GM12878 (cell line): ENCODE measurements around the gene MRNIP. TPM values are rescaled to one million over a fixed set of nuclear protein-coding genes. Genes with fewer than 3 reads are reported as not detected.

Experiments used
- ATAC-seq: fragments of 200-7000 bp; cut with Tn5 transposase; 3 replicates; pipeline ENCODE4 v1.9.1; 2020; ENCODE audit warnings: mild to moderate bottlenecking, moderate library complexity
- BruUV-seq: library from RNA; stranded (reverse); fragments of 400-500 nt; replicated peaks from 2 replicates; lab custom pipeline; 2021; lab: Mats Ljungman, UMichigan
- CTCF ChIA-PET: fragments of 300-600 bp; sonication (Branson Sonifier 250); formaldehyde crosslinking; extraction: SDS; loops from one replicate; lab custom pipeline; 2021; ENCODE audit warnings: inconsistent platforms; lab: Yijun Ruan, JAX
- POLR2A ChIA-PET: fragments of 350-600 bp; formaldehyde crosslinking; extraction: SDS; loops from one replicate; lab custom pipeline; 2021; ENCODE audit warnings: inconsistent platforms; lab: Charles Lee
- RAD21 ChIA-PET: fragments of 300-600 bp; sonication (Branson Sonifier 250); formaldehyde crosslinking; loops from one replicate; lab custom pipeline; 2023; ENCODE audit warnings: antibody characterized with exemption; ENCODE audit not compliant: unreplicated experiment; lab: Charles Lee
- SMC1A ChIA-PET: fragments of 300-600 bp; sonication (Branson Sonifier 250); formaldehyde crosslinking; loops from one replicate; lab custom pipeline; 2023; ENCODE audit not compliant: unreplicated experiment, uncharacterized antibody; lab: Charles Lee
- DNase-seq: peaks from one replicate; pipeline ENCODE4 v3.0.0-alpha.2; 2011; ENCODE audit warnings: low read depth, low spot score
- FAIRE-seq: peaks from 3 replicates; lab custom pipeline; 2011; peaks lifted over from hg19 to GRCh38; lab: Jason Lieb, UNC
- H2AFZ ChIP-seq: 2 replicates; pipeline ENCODE4 v1.6.0; 2011; ENCODE audit warnings: low read depth, low read length, control low read depth; ENCODE audit not compliant: control insufficient read depth
- H3K27ac ChIP-seq: 2 replicates; pipeline ENCODE4 v1.5.1; 2011; ENCODE audit warnings: control low read depth; ENCODE audit not compliant: control insufficient read depth, insufficient read depth
- H3K27me3 ChIP-seq, 2 experiments: replicated peaks in 1 of 2; 2 replicates each; pipeline versions ENCODE4 v1.6.0 to v1.6.1; 2011; ENCODE audit warnings: low read length in 1 of 2; ENCODE audit not compliant: control insufficient read depth in 2 of 2, insufficient read depth in 2 of 2
- H3K36me3 ChIP-seq, 2 experiments: 2 replicates each; pipeline ENCODE4 v1.5.1; 2011; ENCODE audit warnings: low read length in 1 of 2; ENCODE audit not compliant: control insufficient read depth in 2 of 2, insufficient read depth in 2 of 2
- H3K4me1 ChIP-seq: 2 replicates; pipeline ENCODE4 v1.6.1; 2011; ENCODE audit warnings: mild to moderate bottlenecking, low read length, moderate library complexity, mixed read lengths; ENCODE audit not compliant: control insufficient read depth, insufficient read depth
- H3K4me2 ChIP-seq: 2 replicates; pipeline ENCODE4 v1.6.0; 2011; ENCODE audit warnings: control low read depth; ENCODE audit not compliant: control insufficient read depth, insufficient read depth
- H3K4me3 ChIP-seq: fragments of 200-600 bp; sonication (generic); 2 replicates; pipeline ENCODE4 v1.5.1; 2016
- H3K79me2 ChIP-seq: 2 replicates; pipeline ENCODE4 v1.6.0; 2011; ENCODE audit warnings: low read length; ENCODE audit not compliant: control insufficient read depth, insufficient read depth
- H3K9ac ChIP-seq: 2 replicates; pipeline ENCODE4 v1.8.0; 2011; ENCODE audit warnings: low read length, control low read depth, mixed read lengths; ENCODE audit not compliant: control insufficient read depth, insufficient read depth
- H3K9me3 ChIP-seq: replicated peaks from 3 replicates; pipeline ENCODE4 v1.5.1; 2011; ENCODE audit warnings: mild to moderate bottlenecking, low read length; ENCODE audit not compliant: control insufficient read depth, insufficient read depth
- H4K20me1 ChIP-seq: 2 replicates; pipeline ENCODE4 v1.6.0; 2011; ENCODE audit not compliant: control insufficient read depth, insufficient read depth
- CEBPB ChIP-seq, 2 experiments: fragments of 150-350 bp in 1 of 2; IDR thresholded peaks; 2 replicates each; pipeline ENCODE4 v1.6.1; 2012 to 2014; ENCODE audit warnings: low read depth in 2 of 2, low read length in 2 of 2, borderline replicate concordance in 1 of 2, inconsistent platforms in 1 of 2
- CHD4 ChIP-seq: fragments of 200-600 bp; sonication (generic); IDR thresholded peaks from 2 replicates; pipeline ENCODE4 v1.6.1; 2016; ENCODE audit warnings: mild to moderate bottlenecking
- ETV6 ChIP-seq, 2 experiments: fragments of 450-650 bp in 1 of 2; IDR thresholded peaks in 1 of 2; conservative IDR thresholded peaks in 1 of 2; 2 replicates each; pipeline ENCODE4 v1.6.1; 2014; ENCODE audit warnings: antibody characterized with exemption in 1 of 2, borderline replicate concordance in 1 of 2, low read depth in 1 of 2, mild to moderate bottlenecking in 1 of 2, moderate library complexity in 1 of 2
- MTA2 ChIP-seq: fragments of 450-650 bp; IDR thresholded peaks from 2 replicates; pipeline ENCODE4 v1.6.1; 2016; ENCODE audit warnings: low read depth, mild to moderate bottlenecking, moderate library complexity
- MTA3 ChIP-seq: IDR thresholded peaks from 2 replicates; pipeline ENCODE4 v1.6.1; 2012; ENCODE audit warnings: low read length, inconsistent platforms, borderline replicate concordance
- NRF1 ChIP-seq: conservative IDR thresholded peaks from 2 replicates; pipeline ENCODE4 v1.6.1; 2011; ENCODE audit warnings: mild to moderate bottlenecking, low read depth, low read length, improper control_type of control experiment
- RAD21 ChIP-seq: IDR thresholded peaks from 2 replicates; pipeline ENCODE4 v1.6.1; 2011; ENCODE audit warnings: mild to moderate bottlenecking, low read depth, low read length, moderate library complexity; ENCODE audit not compliant: insufficient read depth
- SIN3A ChIP-seq: IDR thresholded peaks from 2 replicates; pipeline ENCODE4 v1.6.1; 2012; ENCODE audit warnings: low read depth, low read length, improper control_type of control experiment
- TCF12 ChIP-seq: IDR thresholded peaks from 2 replicates; pipeline ENCODE4 v1.6.1; 2011; ENCODE audit warnings: low read depth, mild to moderate bottlenecking, low read length
- YY1 ChIP-seq: IDR thresholded peaks from 2 replicates; pipeline ENCODE4 v1.6.1; 2011; ENCODE audit warnings: low read depth, mild to moderate bottlenecking, low read length
- ZBTB11 ChIP-seq: fragments of 450-650 bp; formaldehyde crosslinking; IDR thresholded peaks from 2 replicates; pipeline ENCODE4 v1.5.0; 2022; ENCODE audit warnings: mild to moderate bottlenecking, missing genetic modification characterization
- ZBTB33 ChIP-seq: fragments of 450-650 bp; IDR thresholded peaks from 2 replicates; pipeline ENCODE4 v1.6.1; 2017; ENCODE audit warnings: mild to moderate bottlenecking
- ZNF384 ChIP-seq: IDR thresholded peaks from 2 replicates; pipeline ENCODE4 v1.6.1; 2012; ENCODE audit warnings: low read depth, mild to moderate bottlenecking, low read length, improper control_type of control experiment, borderline replicate concordance
- WGBS: methylation state at CpG from one replicate; pipeline ENCODE4 v1.1.6; 2016; ENCODE audit warnings: low lambda C conversion rate; ENCODE audit not compliant: insufficient replicate concordance, insufficient coverage; ENCODE audit errors: missing lambda C conversion rate; 5-methylcytosine and 5-hydroxymethylcytosine counted together
- in situ Hi-C: fragments of 300-500 bp; cut with MboI; formaldehyde crosslinking; loops from 9 replicates; pipeline ENCODE4 v1.14.3; 2018; ENCODE audit warnings: mixed read lengths
- intact Hi-C: fragments of 100-400 bp; cut with micrococcal nuclease; formaldehyde crosslinking; loops from one replicate; pipeline ENCODE4 v1.14.2; 2022; ENCODE audit not compliant: unreplicated experiment
- polyA plus RNA-seq, 11 experiments: library from polyadenylated mRNA; depleted of rRNA in 4 of 11; unstranded in 6 of 11; stranded (reverse) in 5 of 11; fragments of >200 nt; fragmentation: Nextera tagmentation in 4 of 11; fragmentation: Illumina TruSeq in 1 of 11; extraction: Ambion mirVana in 4 of 11; extraction: Trizol in 1 of 11; gene quantifications; 1 replicate in 1 of 11; 2 replicates in 10 of 11; pipeline versions ENCODE4 v1.2.1 to v1.2.3, GENCODE V29; 2011 to 2016; ENCODE audit warnings: inconsistent platforms in 2 of 11, missing spikeins in 2 of 11, low read depth in 1 of 11
- total RNA-seq, 4 experiments: library from RNA; depleted of rRNA in 3 of 4; stranded (reverse); fragments of >200 nt in 3 of 4; fragmentation: Illumina TruSeq in 1 of 4; extraction: Trizol in 1 of 4; gene quantifications; 2 replicates each; pipeline versions ENCODE4 v1.2.1 to v1.2.3, GENCODE V29; 2013 to 2021
- TF ChIP-seq, protein P1 (sequence below): IDR thresholded peaks from 2 replicates; pipeline ENCODE4 v1.6.1; 2011; ENCODE audit warnings: borderline replicate concordance, low read depth, mild to moderate bottlenecking, moderate library complexity, mixed read lengths, low read length; ENCODE audit not compliant: insufficient read depth; ENCODE audit errors: extremely low read length
- TF ChIP-seq, protein P2 (sequence below): IDR thresholded peaks from 2 replicates; pipeline ENCODE4 v1.6.1; 2012; ENCODE audit warnings: low read length, inconsistent platforms

Gene MRNIP
- total and polyA plus RNA-seq, 10 of the 15 experiments (the other 5 are each of a cell fraction or from before 2014, with no cell fraction given) = 2.4 to 30.4 (median 13.1) TPM

- under 1% methylated on average over 28 of the region's 35 CpGs for WGBS
- peak overlapping the region; percentile 63 for H3K9ac ChIP-seq
- H4K20me1 ChIP-seq = peaks cover 11% of the 10 kb centered on the region
- H2AFZ ChIP-seq = peak overlapping the region; percentile 58
- FAIRE-seq = peak; percentile 91
- BruUV-seq = no TSS peak
- in situ Hi-C loops = loop anchor here (10.0 to 25.0 kb wide), 2 partner anchors 993 to 1694 kb away; partner anchors contain the start of gene MGAT1
- SMC1A ChIA-PET = interaction anchor here (1.0 kb wide), 1 partner anchor 56 kb away, joined by 3 read pairs; no protein-coding TSS in a partner anchor
- peaks cover under 1 to 4% of the 10 kb centered on the region in 2 experiments for H3K36me3 ChIP-seq
- peak overlapping the region; percentile 99 for H3K4me2 ChIP-seq
- H3K4me1 ChIP-seq = peaks cover 38% of the 10 kb centered on the region
- RAD21 ChIA-PET = no interaction called here
- peak; percentile 75 for ATAC-seq
- CTCF ChIA-PET = interaction anchor here (0.6 to 2.0 kb wide), 2 partner anchors 15 to 33 kb away, joined by 3 to 5 read pairs; no protein-coding TSS in a partner anchor
- H3K79me2 ChIP-seq = peaks cover 27% of the 10 kb centered on the region
- H3K4me3 ChIP-seq = peak overlapping the region; percentile 65
- intact Hi-C loops = loop anchor here (1.0 kb wide), 1 partner anchor 12 kb away; no protein-coding TSS in a partner anchor
- DNase-seq = peak; percentile 82
- H3K27me3 ChIP-seq = no peaks in the 10 kb centered on the region
- peak overlapping the region; percentile 96 for H3K27ac ChIP-seq
- POLR2A ChIA-PET = interaction anchor here (0.6 to 1.8 kb wide), 8 partner anchors 10 to 122 kb away, joined by 3 to 9 read pairs (median 4); no protein-coding TSS in a partner anchor
- no peaks in the 10 kb centered on the region for H3K9me3 ChIP-seq
- TF ChIP-seq MTA3 (no peak), ZBTB33 (no peak), ZNF384 (no peak), CEBPB (IDR thresholded peaks at IDR 0.05; ENCODE audit: borderline replicate concordance in 1 of 2, low read depth in 2 of 2, low read length in 2 of 2) (no peak), CHD4 (no peak), YY1 (no peak; the same call in 1 of the 2 replicates), RAD21 (no peak), NRF1 (no peak), SIN3A (no peak), MTA2 (peak; percentile 52; the same call in 1 of the 2 replicates), TCF12 (peak; percentile 81), ZBTB11 (no peak), ETV6 (conservative IDR thresholded peaks at IDR 0.05 in 1 of 2, IDR thresholded peaks at IDR 0.05 in 1 of 2; ENCODE audit: borderline replicate concordance in 1 of 2, low read depth in 1 of 2) (no peak)
- TF ChIP-seq, protein P1, sequence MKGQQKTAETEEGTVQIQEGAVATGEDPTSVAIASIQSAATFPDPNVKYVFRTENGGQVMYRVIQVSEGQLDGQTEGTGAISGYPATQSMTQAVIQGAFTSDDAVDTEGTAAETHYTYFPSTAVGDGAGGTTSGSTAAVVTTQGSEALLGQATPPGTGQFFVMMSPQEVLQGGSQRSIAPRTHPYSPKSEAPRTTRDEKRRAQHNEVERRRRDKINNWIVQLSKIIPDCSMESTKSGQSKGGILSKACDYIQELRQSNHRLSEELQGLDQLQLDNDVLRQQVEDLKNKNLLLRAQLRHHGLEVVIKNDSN = peak; percentile 90
- TF ChIP-seq, protein P2, sequence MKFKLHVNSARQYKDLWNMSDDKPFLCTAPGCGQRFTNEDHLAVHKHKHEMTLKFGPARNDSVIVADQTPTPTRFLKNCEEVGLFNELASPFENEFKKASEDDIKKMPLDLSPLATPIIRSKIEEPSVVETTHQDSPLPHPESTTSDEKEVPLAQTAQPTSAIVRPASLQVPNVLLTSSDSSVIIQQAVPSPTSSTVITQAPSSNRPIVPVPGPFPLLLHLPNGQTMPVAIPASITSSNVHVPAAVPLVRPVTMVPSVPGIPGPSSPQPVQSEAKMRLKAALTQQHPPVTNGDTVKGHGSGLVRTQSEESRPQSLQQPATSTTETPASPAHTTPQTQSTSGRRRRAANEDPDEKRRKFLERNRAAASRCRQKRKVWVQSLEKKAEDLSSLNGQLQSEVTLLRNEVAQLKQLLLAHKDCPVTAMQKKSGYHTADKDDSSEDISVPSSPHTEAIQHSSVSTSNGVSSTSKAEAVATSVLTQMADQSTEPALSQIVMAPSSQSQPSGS = peak; percentile 48; the same call in 1 of the 2 replicates
Measured at GRCh38 chr5:179818746-179819295, 39.8 kb downstream of the MRNIP start.
